Heart left ventricle (tissue), 13 donors: ENCODE data around the gene DNAAF5.

Experiments
- CTCF ChIP-seq, 12 donors: fragments of 200-600 bp; sonication (generic) in 4 of 12; IDR thresholded peaks; one replicate each; pipeline versions ENCODE4 v1.5.0 to v1.8.0; 2018 to 2022; ENCODE audit warnings: antibody characterized with exemption in 12 of 12, mild to moderate bottlenecking in 5 of 12
- POLR2A ChIP-seq, 2 donors: fragments of 450-650 bp; IDR thresholded peaks; one replicate each; pipeline ENCODE4 v1.6.1; 2017; ENCODE audit warnings: antibody characterized with exemption in 2 of 2, mild to moderate bottlenecking in 2 of 2, moderate library complexity in 2 of 2
- donor health status: ischemic (EF 13 %, LVEDD 7.1; RV severe dilation, severe dysfunction).
- donor health status: DM: no; HTN: yes; CAD: no.
- donor health status: DM: no; HTN: no; CAD: no.
- donor health status: ischemic (EF 25% LVEDD 6.9; RV normal size, moderate dysfunction).
- donor health status: ischemic (EF 25% LVEDD 5.7; RV mildly dilated, moderate dysfunction).
- donor health status: ischemic (EF 35%, LVEDD 5.7; RV mildly dilated, moderate dysfunction).
- donor health status: nonischemic (EF 11% LVEDD 7.7; RV severe dilation, severe dysfunction).
- donor health status: DM: yes; HTN: yes; CAD: no.
- donor health status: PGD.
- donor health status: ischemic (EF 29% LVEDD 5.4; RV normal size, mild dysfunction).
- donor health status: nonischemic (EF 23%, LVEDD 6.1; RV moderate dilation, normal function).

DNA sequence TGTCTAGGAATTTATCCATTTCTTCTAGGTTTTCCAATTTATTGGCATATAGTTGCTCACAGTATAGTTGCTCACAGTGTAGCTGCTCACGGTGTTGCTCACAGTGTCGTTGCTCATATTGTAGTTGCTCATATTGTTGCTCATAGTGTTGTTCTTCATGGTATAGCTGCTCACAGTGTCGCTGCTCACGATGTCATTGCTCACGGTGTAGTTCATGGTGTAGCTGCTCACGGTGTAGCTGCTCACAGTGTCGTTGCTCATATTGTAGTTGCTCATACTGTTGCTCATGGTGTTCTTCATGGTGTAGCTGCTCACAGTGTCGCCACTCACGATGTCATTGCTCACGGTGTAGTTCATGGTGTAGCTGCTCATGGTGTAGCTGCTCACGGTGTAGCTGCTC lies 8.3 kb downstream of the DNAAF5 start:
- no peak for TF ChIP-seq CTCF (IDR thresholded peaks at IDR 0.05)
- no peak for TF ChIP-seq POLR2A (IDR thresholded peaks at IDR 0.05)
